VCaP (cell line): ENCODE results near the gene TMCC3.

ENCODE experiments used
- H3K27ac ChIP-seq: fragments of 450-650 bp; 2 replicates; pipeline ENCODE4 v1.5.1; 2017
- TF ChIP-seq, protein P1 (sequence below): fragments of 450-650 bp; conservative IDR thresholded peaks from 2 replicates; pipeline ENCODE4 v1.5.1; 2017; ENCODE audit warnings: mild to moderate bottlenecking, moderate library complexity

Gene TMCC3

DNA sequence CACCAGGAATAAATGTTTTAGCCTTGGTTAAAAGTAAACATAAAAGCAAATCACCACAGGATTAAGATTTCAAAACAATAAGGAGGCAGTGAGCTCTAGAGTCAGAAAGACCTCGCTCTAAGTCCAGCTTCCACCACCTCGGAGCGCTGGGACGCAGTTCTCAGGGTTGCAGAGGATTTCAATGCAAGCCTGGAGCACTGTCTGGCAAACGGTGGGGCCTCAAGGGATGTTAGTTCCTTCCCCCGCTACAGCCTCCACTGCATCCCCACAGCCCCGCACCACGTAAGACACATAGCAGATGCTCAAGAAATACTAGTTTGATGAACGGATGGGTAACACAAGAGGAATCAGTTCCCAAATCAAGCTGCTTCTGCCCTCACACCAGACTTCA is 39.3 kb upstream of the TMCC3 start:
- TF ChIP-seq, protein P1, sequence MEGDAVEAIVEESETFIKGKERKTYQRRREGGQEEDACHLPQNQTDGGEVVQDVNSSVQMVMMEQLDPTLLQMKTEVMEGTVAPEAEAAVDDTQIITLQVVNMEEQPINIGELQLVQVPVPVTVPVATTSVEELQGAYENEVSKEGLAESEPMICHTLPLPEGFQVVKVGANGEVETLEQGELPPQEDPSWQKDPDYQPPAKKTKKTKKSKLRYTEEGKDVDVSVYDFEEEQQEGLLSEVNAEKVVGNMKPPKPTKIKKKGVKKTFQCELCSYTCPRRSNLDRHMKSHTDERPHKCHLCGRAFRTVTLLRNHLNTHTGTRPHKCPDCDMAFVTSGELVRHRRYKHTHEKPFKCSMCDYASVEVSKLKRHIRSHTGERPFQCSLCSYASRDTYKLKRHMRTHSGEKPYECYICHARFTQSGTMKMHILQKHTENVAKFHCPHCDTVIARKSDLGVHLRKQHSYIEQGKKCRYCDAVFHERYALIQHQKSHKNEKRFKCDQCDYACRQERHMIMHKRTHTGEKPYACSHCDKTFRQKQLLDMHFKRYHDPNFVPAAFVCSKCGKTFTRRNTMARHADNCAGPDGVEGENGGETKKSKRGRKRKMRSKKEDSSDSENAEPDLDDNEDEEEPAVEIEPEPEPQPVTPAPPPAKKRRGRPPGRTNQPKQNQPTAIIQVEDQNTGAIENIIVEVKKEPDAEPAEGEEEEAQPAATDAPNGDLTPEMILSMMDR: no peak

DNA sequence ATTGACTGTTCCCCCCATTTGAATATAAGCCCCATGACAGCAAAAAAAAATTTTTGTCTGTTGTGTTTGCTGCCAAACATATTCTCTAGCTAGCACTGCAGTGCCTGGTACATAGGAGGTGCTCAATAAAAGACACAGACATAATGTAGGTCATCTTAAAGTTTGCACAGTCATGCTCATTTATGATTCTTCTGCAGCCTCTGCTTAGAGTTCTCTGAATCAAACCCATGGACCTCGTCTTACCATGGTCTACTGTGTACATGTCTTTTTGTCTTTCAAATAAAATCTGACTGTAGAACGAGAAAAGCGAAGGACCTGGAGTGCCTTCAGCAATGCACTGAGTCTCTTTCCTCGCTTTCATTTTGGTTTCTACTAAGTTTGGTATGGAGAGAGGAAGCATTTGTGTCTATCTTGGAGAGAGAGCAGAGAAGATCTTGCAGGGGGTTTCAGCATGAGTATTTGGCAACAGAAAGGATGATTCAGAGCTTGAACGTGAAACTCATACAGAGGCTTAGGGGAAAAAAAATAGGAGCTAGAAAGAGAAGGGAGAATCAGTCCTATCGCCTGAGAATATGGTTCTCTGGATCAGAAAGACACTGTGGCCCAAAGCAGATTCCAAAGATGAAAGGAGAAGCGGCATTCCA is 38.8 kb upstream of the TMCC3 start:
- TF ChIP-seq, protein P1: no peak

More for the DNA sequence above, 39.3 kb upstream of the TMCC3 start:
- no peak overlapping the region for H3K27ac ChIP-seq

GRCh38 chr12:94687891-94688290 is 37.5 kb upstream of the TMCC3 start:
- TF ChIP-seq, protein P1: no peak
- no peak overlapping the region; the same call in 1 of the 2 replicates for H3K27ac ChIP-seq

More for the DNA sequence above, 38.8 kb upstream of the TMCC3 start:
- H3K27ac ChIP-seq: no peak overlapping the region

DNA sequence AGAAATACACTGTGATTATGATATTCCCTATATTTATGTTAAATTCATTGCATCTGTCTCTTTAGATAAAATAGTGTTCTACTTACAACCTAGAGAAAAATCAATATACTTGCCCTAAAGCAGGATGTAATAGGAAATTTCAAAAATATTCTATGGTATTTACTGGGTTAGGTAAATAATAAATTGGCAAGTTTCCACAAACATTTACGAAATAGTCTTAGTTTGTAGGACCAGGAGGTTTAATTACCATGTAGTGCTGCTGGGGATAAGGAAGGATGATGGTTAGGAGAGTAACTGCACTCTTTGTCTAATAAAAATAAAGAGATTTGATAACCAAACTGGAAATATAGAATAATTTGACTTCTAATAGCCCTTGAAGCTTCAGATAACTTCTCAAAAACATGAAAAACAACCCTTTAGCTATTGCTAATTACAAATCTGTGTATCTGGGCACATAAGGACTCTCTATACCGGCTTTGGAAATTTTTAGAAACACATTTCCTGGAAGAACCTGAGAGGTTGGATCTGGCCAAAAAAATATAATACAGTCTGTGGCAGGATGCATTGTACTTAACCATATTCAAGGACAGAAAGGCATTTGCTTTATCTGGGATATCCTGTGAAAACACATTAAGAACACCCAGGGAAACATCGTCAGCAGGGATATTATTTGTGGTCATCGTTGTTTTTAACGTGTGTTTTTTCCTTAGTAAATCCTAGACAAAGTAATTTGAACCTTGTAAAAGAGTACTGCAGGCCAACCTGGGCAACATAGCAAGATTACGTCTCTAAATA is 36.7 kb upstream of the TMCC3 start:
- peak overlapping the region; percentile 23 for H3K27ac ChIP-seq

DNA sequence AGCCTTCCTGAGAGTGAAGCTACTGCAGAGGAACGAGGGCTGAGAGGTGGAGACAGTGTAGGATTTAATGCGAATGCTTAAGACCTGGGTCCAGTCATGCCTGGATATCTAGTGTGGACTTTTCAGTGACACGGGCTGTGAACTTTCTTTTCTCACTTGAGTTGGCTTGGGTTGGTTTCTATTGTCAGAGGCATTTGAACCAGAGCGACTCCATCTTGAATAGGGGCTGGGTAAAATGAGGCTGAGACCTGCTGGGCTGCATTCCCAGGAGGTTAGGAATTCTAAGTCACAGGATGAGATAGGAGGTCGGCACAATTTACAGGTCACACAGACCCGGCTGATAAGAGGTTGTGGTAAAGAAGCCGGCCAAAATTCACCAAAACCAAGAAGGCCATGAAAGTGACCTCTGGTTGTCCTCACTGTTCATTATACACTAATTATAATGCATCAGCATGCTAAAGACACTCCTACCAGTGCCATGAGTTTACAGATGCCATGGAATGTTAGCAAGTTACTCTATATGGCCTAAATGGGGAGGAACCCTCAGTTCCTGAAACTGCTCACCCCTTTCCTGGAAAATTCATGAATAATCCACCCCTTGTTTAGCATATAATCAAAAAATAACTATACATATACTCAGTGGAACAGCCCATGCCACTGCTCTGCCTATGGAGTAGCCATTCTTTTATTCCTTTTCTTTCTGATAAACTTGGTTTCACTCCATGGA is 34.2 kb upstream of the TMCC3 start:
- TF ChIP-seq, protein P1: no peak
- peak overlapping the region; percentile 68 for H3K27ac ChIP-seq

More for the DNA sequence above, 36.7 kb upstream of the TMCC3 start:
- TF ChIP-seq, protein P1: no peak

- peak overlapping the region; percentile 95 for H3K27ac ChIP-seq
- TF ChIP-seq, protein P1: no peak
Measured at GRCh38 chr12:94679554-94680195, 29.3 kb upstream of the TMCC3 start.

DNA sequence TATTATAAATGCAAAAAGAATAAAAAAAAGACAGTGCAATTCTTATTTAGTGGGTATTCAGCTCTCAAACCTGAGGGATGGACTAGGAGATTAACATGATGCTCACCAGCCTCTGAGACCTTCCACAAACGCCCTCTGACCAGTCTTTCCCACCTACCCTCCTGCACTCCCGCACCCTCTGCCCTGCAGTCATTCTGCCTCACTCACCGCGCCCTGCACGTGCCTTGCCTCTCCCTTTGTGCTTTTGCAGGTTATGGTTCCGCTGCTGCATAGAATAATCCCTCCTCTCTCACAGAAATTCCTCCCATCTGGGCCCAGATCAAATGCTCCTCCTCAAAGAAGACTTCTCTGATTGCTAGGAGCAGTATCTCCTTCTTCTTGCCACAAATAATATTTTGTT is 28.5 kb upstream of the TMCC3 start:
- TF ChIP-seq, protein P1: no peak
- peak overlapping the region; percentile 95 for H3K27ac ChIP-seq
